ENCODE measurements around the gene NCBP2L. TPM values are rescaled to one million over a fixed set of nuclear protein-coding genes. Genes with fewer than 3 reads are reported as not detected.

The NCBP2L gene
- total and polyA plus RNA-seq, 9 of the 15 experiments (the other 6 are each of a cell fraction or from before 2014, with no cell fraction given): not detected

GRCh38 chrX:107742700-107743191 is 34.8 kb upstream of the NCBP2L start:
- Histone ChIP-seq H3K27me3 (ENCODE audit: control insufficient read depth in 2 of 2, insufficient read depth in 2 of 2, low read length in 2 of 2) (0 out of 5 replicates have a peak, but pooled peaks cover 0 to 11% of the 10 kb centered on the region in 2 experiments), H3K79me2 (ENCODE audit: control insufficient read depth, insufficient read depth, low read length) (no peaks in the 10 kb centered on the region), H3K9me1 (ENCODE audit: control insufficient read depth, insufficient read depth, low read length) (no peaks in the 10 kb centered on the region), H2AFZ (ENCODE audit: low read depth, low read length) (peak overlapping the region; percentile 95), H3K4me3 (peak overlapping the region; percentile 28; the same call in 1 of the 2 replicates), H3K9me3 (replicated peaks; ENCODE audit: control insufficient read depth, insufficient read depth, low read depth, low read length) (no peaks in the 10 kb centered on the region), H3K36me3 (ENCODE audit: control insufficient read depth, insufficient read depth, low read length) (no peaks in the 10 kb centered on the region), H3K4me1 (replicated peaks in 1 of 2; ENCODE audit: control insufficient read depth in 2 of 2, insufficient read depth in 2 of 2, low read length in 2 of 2) (peaks cover 7 to 18% of the 10 kb centered on the region in 2 experiments; a peak in 4 of 5 replicates), H3K9ac (ENCODE audit: insufficient read depth in 1 of 2, low read depth in 2 of 2, low read length in 2 of 2) (peak overlapping the region; percentile 28 to 63; a peak in 3 of 4 replicates), H3K27ac (ENCODE audit: extremely low read depth, low read depth, low read length) (peak overlapping the region; percentile 72; the same call in 2 of the 3 replicates), H3K4me2 (ENCODE audit: insufficient read depth, low read length) (peak overlapping the region; percentile 84), H4K20me1 (replicated peaks; ENCODE audit: control insufficient read depth, insufficient read depth, low read length) (no peaks in the 10 kb centered on the region)
- CTCF ChIA-PET (ENCODE audit: low intra/inter-chr PET ratio): no interaction called here
- ATAC-seq (no peak; the same call in 2 of the 3 replicates), DNase-seq (ENCODE audit: extremely low read depth in 1 of 4, low spot score in 3 of 4) (peak in 1 of 4 experiments; percentile 9), FAIRE-seq (no peak)
- BruUV-seq (replicated peaks): no TSS peak
- POLR2A ChIA-PET: interaction anchor here (0.6 kb wide), 1 partner anchor 415 kb away, joined by 3 read pairs; no protein-coding TSS in a partner anchor
- 35% methylated on average over 5 of the region's 23 CpGs for WGBS (ENCODE audit: insufficient coverage, low coverage, missing lambda C conversion rate)
- in situ Hi-C loops (cut with MboI) (no loop called here), intact Hi-C loops (cut with micrococcal nuclease) (no loop called here)
- TF ChIP-seq YY1 (IDR thresholded peaks at IDR 0.05; ENCODE audit: borderline replicate concordance in 1 of 3, control insufficient read depth in 1 of 3, extremely low read depth in 1 of 3, insufficient read depth in 3 of 3, insufficient read length in 1 of 3, insufficient replicate concordance in 2 of 3, low read depth in 1 of 3, low read length in 2 of 3): no peak
- no peak for TF ChIP-seq HMG20B (CRISPR knock-in tag; IDR thresholded peaks at IDR 0.05)
- TF ChIP-seq ZNF436 (CRISPR knock-in tag; IDR thresholded peaks at IDR 0.05): no peak
- no peak for TF ChIP-seq ZNF143 (CRISPR knock-in tag; IDR thresholded peaks at IDR 0.05)
- TF ChIP-seq ZNF253 (CRISPR knock-in tag; conservative IDR thresholded peaks at IDR 0.05): no peak
- no peak for TF ChIP-seq ZBTB34 (CRISPR knock-in tag; IDR thresholded peaks at IDR 0.05)
- TF ChIP-seq BRD9 (IDR thresholded peaks at IDR 0.05; ENCODE audit: low read depth, partially characterized antibody): no peak
- no peak for TF ChIP-seq ZNF124 (CRISPR knock-in tag; IDR thresholded peaks at IDR 0.05)
- no peak for TF ChIP-seq SPI1 (IDR thresholded peaks at IDR 0.05; ENCODE audit: borderline replicate concordance, low read depth, low read length)
- TF ChIP-seq EGR1 (conservative IDR thresholded peaks at IDR 0.05): no peak
- TF ChIP-seq PKNOX1 (IDR thresholded peaks at IDR 0.05): no peak
- TF ChIP-seq PBX2 (CRISPR knock-in tag; IDR thresholded peaks at IDR 0.05; ENCODE audit: low read depth): no peak
- TF ChIP-seq PBX2 (tag; conservative IDR thresholded peaks at IDR 0.05; ENCODE audit: low read depth): no peak
- no peak for TF ChIP-seq POLR2G (IDR thresholded peaks at IDR 0.05; ENCODE audit: low read depth, low read length)
- no peak for TF ChIP-seq ZBED1 (IDR thresholded peaks at IDR 0.05)
- TF ChIP-seq ZNF644 (tag; IDR thresholded peaks at IDR 0.05; ENCODE audit: low read depth): no peak
- TF ChIP-seq CCAR2 (IDR thresholded peaks at IDR 0.05; ENCODE audit: low read depth, low read length): no peak
- TF ChIP-seq TAF1 (IDR thresholded peaks at IDR 0.05; ENCODE audit: control insufficient read depth, extremely low read depth, insufficient read depth, low read length, severe bottlenecking): no peak
